Measurements from ENCODE around the gene TOLLIP. TPM values are rescaled to one million over a fixed set of nuclear protein-coding genes. Genes with fewer than 3 reads are reported as not detected.

TOLLIP gene
- total RNA-seq, 2 donors from 2014 or later, result 46.0 to 46.3 TPM

- H3K4me1 ChIP-seq (ENCODE audit: control insufficient read depth in 1 of 2, low read depth in 2 of 2), result no peaks in the 10 kb centered on the region
- DNase-seq (ENCODE audit: low spot score), result no peak
Measured at GRCh38 chr11:1232021-1232882, 77.2 kb downstream of the TOLLIP start.

GRCh38 chr11:1231396-1232020, 77.9 kb downstream of the TOLLIP start:
- H3K27me3 ChIP-seq (replicated peaks; ENCODE audit: insufficient read depth), result no peaks in the 10 kb centered on the region
- no peaks in the 10 kb centered on the region for H3K4me1 ChIP-seq (ENCODE audit: control insufficient read depth in 1 of 2, low read depth in 2 of 2)
- no peaks in the 10 kb centered on the region for H3K9me3 ChIP-seq
- H3K4me3 ChIP-seq, result no peak overlapping the region
- DNase-seq (ENCODE audit: low spot score), result no peak
- no peak overlapping the region for H3K27ac ChIP-seq
- no peak for ATAC-seq (ENCODE audit: insufficient number of reproducible peaks, low FRiP score, low read depth)
- H3K36me3 ChIP-seq, result no peaks in the 10 kb centered on the region
- no peak for TF ChIP-seq CTCF (IDR thresholded peaks at IDR 0.05)

More at GRCh38 chr11:1232021-1232882, 77.2 kb downstream of the TOLLIP start:
- TF ChIP-seq CTCF (IDR thresholded peaks at IDR 0.05), result no peak
- Histone ChIP-seq H3K27ac (no peak overlapping the region), H3K27me3 (replicated peaks; ENCODE audit: insufficient read depth) (no peaks in the 10 kb centered on the region), H3K4me3 (no peak overlapping the region), H3K9me3 (no peaks in the 10 kb centered on the region), H3K36me3 (no peaks in the 10 kb centered on the region)
- ATAC-seq (ENCODE audit: insufficient number of reproducible peaks, low FRiP score, low read depth), result no peak

GRCh38 chr11:1230456-1231395, 78.7 kb downstream of the TOLLIP start:
- ATAC-seq (ENCODE audit: insufficient number of reproducible peaks, low FRiP score, low read depth) (no peak), DNase-seq (ENCODE audit: low spot score) (no peak)
- Histone ChIP-seq H3K36me3 (no peaks in the 10 kb centered on the region), H3K9me3 (no peaks in the 10 kb centered on the region), H3K27me3 (replicated peaks; ENCODE audit: insufficient read depth) (no peaks in the 10 kb centered on the region), H3K4me1 (ENCODE audit: control insufficient read depth in 1 of 2, low read depth in 2 of 2) (no peaks in the 10 kb centered on the region), H3K27ac (no peak overlapping the region), H3K4me3 (no peak overlapping the region)
- no peak for TF ChIP-seq CTCF (IDR thresholded peaks at IDR 0.05)

GRCh38 chr11:1230121-1230455, 79.3 kb downstream of the TOLLIP start:
- no peaks in the 10 kb centered on the region for H3K36me3 ChIP-seq
- ATAC-seq (ENCODE audit: insufficient number of reproducible peaks, low FRiP score, low read depth) (no peak), DNase-seq (ENCODE audit: low spot score) (no peak)
- H3K4me1 ChIP-seq (ENCODE audit: control insufficient read depth in 1 of 2, low read depth in 2 of 2), result no peaks in the 10 kb centered on the region
- no peaks in the 10 kb centered on the region for H3K9me3 ChIP-seq
- H3K27me3 ChIP-seq (replicated peaks; ENCODE audit: insufficient read depth), result no peaks in the 10 kb centered on the region
- no peak overlapping the region for H3K27ac ChIP-seq
- H3K4me3 ChIP-seq, result no peak overlapping the region
- no peak for TF ChIP-seq CTCF (IDR thresholded peaks at IDR 0.05)
